GM21423 (cell line): ENCODE results near the gene TMEM161B.
"Not testable (repeated sequence)": the region's sequence is repeated elsewhere in the genome, so short reads cannot be mapped to it uniquely, and the experiment has no call there.

Source experiments
- ATAC-seq: cut with Tn5 transposase; IDR thresholded peaks from one replicate; pipeline ENCODE4 v1.9.1; 2021; ENCODE audit warnings: mild to moderate bottlenecking, moderate library complexity; ENCODE audit not compliant: unreplicated experiment

Gene TMEM161B

DNA sequence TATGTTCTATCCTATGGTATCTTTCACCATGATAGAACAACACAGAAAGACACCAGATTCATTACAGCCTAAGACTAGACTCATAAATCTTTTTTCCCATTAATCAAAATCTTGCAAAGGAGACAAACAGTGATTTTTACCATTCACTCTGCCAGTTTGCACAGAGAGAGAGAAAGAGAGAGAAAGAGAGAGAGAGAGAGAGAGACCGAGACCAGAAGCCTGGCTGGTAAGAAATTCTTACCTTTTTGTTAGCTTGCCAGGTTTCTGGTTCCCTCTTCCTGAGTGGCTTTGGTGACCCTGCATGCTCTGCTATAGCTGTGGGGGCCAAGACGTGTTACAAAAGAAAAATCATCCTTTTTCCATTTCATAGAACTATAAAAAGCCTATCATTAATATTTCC is 18.6 kb downstream of the TMEM161B start:
- no peak for ATAC-seq

GRCh38 chr5:88248743-88249540 is 19.7 kb downstream of the TMEM161B start:
- ATAC-seq: no peak

DNA sequence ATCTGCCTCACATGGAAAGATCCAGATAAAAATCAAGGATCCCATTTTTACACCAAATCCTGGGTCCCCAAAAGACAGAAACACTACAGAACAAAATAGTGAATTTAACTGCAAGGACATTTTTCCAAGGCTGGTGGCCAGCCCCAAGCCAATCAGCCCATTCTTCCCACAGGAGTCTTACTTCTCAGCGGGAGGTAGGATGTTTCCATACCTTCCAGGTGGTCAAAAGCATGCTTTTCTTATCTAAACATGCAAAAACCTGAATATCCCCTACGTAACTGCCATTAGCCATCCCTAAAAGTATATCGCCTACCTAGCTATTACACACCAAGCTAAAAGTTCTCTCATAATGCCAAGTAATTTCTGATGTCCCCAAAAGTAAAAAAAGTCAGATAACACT is 20.6 kb downstream of the TMEM161B start:
- ATAC-seq: no peak

- no peak for ATAC-seq
These were observed 22.8 kb downstream of the TMEM161B start for GRCh38 chr5:88245893-88246244.

DNA sequence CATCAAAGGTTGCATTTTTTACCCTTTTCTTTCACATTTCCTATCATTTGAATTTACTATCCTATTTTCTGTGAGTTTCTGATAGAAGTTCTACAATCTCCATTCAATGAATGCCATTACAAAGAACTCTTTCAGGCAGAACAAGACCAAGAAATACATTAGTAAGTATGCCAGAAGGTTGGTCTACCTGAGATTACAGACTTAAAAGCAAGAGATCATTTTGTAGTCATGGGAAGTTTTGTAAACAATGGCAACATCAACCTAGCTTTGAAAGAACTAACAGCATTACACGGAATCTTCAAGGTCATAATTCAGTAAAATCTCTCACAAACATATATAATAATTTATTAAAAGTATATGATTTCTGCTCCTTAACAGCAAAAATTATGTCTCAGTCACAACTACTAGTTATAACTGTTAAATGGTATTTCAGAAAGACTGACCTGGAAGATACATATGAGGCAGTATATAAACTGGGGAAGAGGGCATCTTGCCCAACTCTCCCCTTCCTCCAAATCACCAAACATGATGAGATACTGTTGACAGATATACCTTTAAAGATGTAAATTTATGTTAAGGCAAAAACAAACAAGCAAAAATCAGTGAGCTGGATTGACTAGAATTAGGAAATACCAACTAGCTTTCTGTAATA is 23.3 kb downstream of the TMEM161B start:
- no peak for ATAC-seq

DNA sequence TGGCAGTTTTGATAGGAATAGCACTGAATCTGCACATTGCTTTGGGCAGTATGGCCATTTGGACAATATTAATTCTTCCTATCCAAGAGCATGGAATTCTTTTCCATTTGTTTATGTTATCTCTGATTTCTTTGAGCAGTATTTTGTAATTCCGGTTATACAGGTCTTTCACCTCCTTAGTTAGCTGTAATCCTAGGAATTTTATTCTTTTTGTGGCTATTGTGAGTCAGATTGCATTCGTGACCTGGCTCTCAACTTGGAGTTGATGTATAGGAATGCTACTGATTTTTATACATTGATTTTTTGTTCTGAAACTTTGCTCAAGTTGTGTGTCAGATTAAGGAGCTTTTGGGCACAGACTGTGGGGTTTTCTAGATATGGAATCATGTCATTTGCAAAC is 24.0 kb downstream of the TMEM161B start:
- ATAC-seq: no peak

GRCh38 chr5:88243493-88243892 is 25.2 kb downstream of the TMEM161B start:
- not testable (repeated sequence) for ATAC-seq

GRCh38 chr5:88238732-88239131 is 29.9 kb downstream of the TMEM161B start:
- no peak for ATAC-seq

DNA sequence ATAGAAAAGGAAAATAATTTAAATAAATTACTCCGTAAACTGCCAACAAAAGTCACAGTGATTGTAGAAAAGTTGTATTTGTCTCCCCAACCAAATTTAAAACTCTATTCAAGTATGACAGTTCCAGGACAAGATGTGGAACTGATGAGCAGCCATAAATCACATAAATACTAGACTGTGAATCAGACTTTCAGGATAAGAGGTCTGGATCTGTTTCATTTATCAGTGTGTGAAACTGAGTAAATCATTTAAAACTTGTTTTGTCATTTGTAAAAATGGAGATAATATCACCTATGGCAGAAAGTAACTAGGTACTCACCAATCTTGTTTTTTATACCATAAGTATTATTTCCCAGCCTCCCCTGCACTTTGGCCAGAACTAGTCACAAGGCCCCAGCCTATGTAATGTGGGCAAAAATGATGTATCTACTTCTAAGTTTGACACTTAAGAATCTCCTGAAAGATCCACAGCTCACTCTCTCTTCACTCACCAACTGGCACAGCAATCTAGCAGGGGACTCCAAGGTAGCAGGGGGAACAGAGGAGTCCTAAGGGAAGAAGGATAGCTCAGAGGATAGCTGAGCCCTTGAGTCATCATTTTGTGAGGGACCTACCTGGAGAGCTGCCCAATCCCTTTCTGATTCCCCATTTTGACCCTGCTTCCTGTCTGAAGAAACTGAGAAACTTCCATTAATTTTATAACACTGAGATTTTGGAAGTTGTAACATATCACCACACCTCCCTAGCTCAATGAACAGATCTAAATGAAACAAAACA is 31.6 kb downstream of the TMEM161B start:
- ATAC-seq: no peak

DNA sequence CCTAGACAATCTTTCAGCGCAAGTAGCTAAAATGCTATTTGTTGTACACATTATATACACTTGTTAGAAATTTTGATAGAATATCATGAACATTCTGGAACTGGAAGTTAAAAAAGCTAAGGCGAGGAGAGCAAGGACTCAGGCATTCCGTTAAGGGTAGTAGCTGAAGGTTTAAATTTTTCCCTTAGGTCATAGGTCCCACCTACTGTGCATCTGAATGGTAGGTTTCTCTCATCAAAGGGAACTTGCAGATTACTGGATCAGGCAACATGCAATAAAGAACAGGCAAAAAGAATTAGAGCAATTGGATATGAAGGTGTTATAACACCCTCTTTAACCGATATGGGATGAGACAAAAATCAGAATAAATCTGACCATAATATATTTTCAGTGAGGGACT is 32.8 kb downstream of the TMEM161B start:
- no peak for ATAC-seq

DNA sequence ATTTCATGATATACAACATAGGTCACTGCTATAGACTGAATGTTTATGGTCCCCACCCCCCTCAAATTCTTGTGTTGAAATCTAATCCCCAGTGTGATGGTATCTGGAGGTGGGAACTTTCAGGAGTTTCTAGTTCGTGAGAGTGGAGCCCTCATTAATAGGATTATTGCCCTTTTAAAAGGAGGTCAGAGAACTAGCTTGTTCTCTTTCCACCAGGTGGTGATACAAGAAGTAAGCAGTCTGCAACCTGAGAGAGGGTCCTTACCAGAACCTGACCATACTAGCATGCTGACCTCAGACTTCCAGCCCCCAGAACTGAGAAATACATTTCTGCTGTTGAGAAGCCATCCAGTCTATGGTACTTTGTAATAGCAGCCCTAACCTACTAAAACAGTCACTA is 33.3 kb downstream of the TMEM161B start:
- ATAC-seq: no peak

DNA sequence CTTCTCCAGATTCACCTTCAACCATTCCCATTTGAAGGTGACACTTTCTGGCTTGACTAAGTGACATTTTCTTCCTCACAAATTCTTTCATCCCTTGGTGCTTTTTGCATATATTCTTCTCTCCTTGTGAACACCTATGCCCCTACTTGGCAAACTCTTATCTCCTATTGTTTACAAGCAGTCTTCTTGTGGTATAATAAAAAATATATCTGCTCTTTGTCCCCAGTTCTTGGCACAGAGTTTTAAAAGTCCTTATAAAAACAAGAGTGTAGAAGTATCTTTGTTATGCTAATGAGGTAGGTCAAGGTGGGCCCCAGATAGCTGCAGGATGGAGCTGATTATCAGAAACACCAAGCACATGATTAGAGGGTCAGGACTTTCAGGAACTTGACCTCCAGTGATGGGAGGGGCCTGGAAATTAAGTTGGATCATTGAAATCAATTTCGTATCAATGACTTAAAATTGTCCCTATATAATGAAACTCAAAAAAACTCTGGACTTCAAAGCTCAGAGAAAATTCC is 38.0 kb downstream of the TMEM161B start:
- no peak for ATAC-seq

- peak; percentile 72 for ATAC-seq
These were observed 41.7 kb downstream of the TMEM161B start for GRCh38 chr5:88226881-88227450.

DNA sequence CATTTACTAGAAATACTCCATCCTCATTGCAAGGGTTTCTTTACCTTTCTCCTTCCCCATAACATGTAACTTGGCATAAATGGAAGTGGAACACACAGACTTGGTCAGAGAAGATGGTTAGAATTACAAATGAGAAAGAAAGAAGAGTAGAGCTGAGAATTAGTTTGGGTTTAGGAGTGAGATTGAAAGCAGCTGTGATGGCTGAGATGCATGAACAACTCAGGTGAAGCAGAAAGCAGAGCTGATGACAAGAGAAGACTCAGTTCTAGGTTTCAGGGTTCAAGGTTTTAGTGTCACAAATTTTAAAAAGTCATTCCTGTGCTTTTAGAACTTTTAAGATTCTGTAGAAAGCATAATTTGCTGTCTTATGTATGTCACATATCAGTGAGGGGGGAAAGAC is 54.0 kb downstream of the TMEM161B start:
- ATAC-seq: no peak

- ATAC-seq: no peak
These were observed 61.1 kb downstream of the TMEM161B start for GRCh38 chr5:88207575-88207974.

DNA sequence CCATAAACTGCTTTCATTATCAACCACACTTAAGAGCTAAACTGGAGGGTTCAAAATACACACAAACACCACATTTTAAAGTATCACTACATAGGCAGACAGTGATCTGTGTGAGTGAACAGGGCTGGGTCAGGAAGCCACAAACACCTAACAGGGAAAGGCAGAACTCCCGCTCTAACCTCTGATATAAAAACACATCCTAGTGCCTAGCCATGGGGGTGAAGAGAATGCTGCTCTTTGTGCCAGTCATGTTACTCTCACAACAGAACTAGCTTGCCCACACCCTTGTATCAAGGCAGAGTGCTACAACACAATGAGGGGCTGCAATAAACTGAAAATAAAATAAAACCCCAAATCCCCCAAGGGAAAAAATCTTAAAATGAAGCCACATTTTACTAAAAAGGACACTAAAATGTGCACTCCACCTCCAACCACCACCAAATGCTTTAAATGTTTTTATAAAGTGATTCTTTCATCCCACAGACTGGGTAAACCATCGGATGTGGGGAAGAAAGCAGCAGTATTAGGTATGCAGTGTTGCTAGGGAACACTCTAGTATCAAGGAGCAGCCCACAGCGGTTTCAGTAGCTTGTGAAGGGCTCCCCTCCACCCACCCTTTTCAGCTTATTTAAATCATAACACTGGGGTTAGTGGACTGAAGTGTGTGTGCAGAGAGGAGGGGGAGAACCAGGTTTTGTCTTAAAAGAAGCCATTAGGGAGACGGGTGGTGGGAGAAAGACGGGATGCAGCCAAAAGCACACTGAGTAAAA is 64.5 kb downstream of the TMEM161B start:
- peak; percentile 46 for ATAC-seq

GRCh38 chr5:88195636-88196035 is 73.0 kb downstream of the TMEM161B start:
- ATAC-seq: no peak

- ATAC-seq: no peak
These were observed 74.7 kb downstream of the TMEM161B start for GRCh38 chr5:88193896-88194295.

- ATAC-seq: no peak
These were observed 78.4 kb downstream of the TMEM161B start for GRCh38 chr5:88190106-88190834.

DNA sequence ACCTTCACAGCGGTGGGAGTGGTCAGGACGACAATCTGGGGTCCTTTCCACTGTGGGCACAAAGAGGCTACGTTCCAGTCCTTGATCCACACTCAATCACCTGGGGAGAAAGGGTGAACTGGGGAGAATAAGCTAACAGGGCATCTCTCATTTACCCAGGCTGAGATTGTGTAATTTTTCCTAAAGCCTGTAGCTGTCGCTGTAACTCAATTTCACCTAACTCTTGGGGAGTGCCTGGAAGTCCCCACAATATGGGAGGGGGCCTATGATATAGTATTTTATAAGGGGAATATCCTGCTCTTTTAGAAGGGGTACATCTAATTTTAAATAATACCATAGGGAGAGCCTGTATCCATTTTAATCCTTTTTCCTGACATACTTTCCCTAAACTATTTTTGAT is 79.2 kb downstream of the TMEM161B start:
- not testable (repeated sequence) for ATAC-seq
